Mucosa of descending colon (tissue), 3 donors: Measurements from ENCODE around the gene SLF2. TPM values are rescaled to one million over a fixed set of nuclear protein-coding genes. Genes with fewer than 3 reads are reported as not detected.

ENCODE experiments used
- ATAC-seq: fragments of 200-7000 bp; cut with Tn5 transposase; one replicate; pipeline ENCODE4 v1.9.1; 2020; ENCODE audit warnings: mild to moderate bottlenecking, moderate library complexity
- DNase-seq, 3 donors: peaks; one replicate each; pipeline ENCODE4 v3.0.0-alpha.2; 2020
- H3K36me3 ChIP-seq: fragments of 200-600 bp; one replicate; pipeline ENCODE4 v1.8.0; 2021; ENCODE audit warnings: low read depth, mild to moderate bottlenecking
- H3K4me1 ChIP-seq: fragments of 200-600 bp; one replicate; pipeline ENCODE4 v1.8.0; 2021; ENCODE audit warnings: low read depth, mild to moderate bottlenecking
- H3K4me3 ChIP-seq: fragments of 200-600 bp; one replicate; pipeline ENCODE4 v1.8.0; 2021; ENCODE audit warnings: mild to moderate bottlenecking
- H3K9me3 ChIP-seq: fragments of 200-600 bp; one replicate; pipeline ENCODE4 v1.8.0; 2021; ENCODE audit warnings: mild to moderate bottlenecking
- intact Hi-C, 2 donors: fragments of 100-400 bp; cut with DNase I in 1 of 2; cut with micrococcal nuclease in 1 of 2; formaldehyde crosslinking; loops; one replicate each; pipeline versions ENCODE4 v1.11.0 to v1.11.1; 2022; cut with DNase I, micrococcal nuclease
- total RNA-seq, 3 donors: library from RNA; stranded (reverse); fragmentation: NEBNext Ultra II Directional in 2 of 3; extraction: Animal tissue kit (Norgen Biotek cat#: 25700) in 2 of 3; gene quantifications; one replicate each; pipeline versions ENCODE4 v1.2.1 to v1.2.4, GENCODE V29; 2021 to 2023
- TF ChIP-seq, protein P1 (sequence below): fragments of 200-600 bp; IDR thresholded peaks from one replicate; pipeline ENCODE4 v1.8.0; 2022; ENCODE audit warnings: antibody characterized with exemption, mild to moderate bottlenecking
- donor health status: DM: no; HTN: no; CAD: no; lungs with moderate emphysema.
- donor health status: DM: no; HTN: no; CAD: no.
- donor health status: DM: no; HTN: yes; CAD: no.

Gene SLF2
- total RNA-seq, 3 donors from 2014 or later, result 23.0 to 31.1 (median 27.5) TPM

- Histone ChIP-seq H3K9me3 (no peaks in the 10 kb centered on the region), H3K4me1 (no peaks in the 10 kb centered on the region), H3K4me3 (no peak overlapping the region), H3K36me3 (peaks cover 9% of the 10 kb centered on the region)
- TF ChIP-seq, protein P1, sequence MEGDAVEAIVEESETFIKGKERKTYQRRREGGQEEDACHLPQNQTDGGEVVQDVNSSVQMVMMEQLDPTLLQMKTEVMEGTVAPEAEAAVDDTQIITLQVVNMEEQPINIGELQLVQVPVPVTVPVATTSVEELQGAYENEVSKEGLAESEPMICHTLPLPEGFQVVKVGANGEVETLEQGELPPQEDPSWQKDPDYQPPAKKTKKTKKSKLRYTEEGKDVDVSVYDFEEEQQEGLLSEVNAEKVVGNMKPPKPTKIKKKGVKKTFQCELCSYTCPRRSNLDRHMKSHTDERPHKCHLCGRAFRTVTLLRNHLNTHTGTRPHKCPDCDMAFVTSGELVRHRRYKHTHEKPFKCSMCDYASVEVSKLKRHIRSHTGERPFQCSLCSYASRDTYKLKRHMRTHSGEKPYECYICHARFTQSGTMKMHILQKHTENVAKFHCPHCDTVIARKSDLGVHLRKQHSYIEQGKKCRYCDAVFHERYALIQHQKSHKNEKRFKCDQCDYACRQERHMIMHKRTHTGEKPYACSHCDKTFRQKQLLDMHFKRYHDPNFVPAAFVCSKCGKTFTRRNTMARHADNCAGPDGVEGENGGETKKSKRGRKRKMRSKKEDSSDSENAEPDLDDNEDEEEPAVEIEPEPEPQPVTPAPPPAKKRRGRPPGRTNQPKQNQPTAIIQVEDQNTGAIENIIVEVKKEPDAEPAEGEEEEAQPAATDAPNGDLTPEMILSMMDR, result no peak
- intact Hi-C loops, result no loop called here
- no peak for ATAC-seq
- no peak for DNase-seq
Measured at GRCh38 chr10:100948916-100949315, 36.2 kb downstream of the SLF2 start.

DNA sequence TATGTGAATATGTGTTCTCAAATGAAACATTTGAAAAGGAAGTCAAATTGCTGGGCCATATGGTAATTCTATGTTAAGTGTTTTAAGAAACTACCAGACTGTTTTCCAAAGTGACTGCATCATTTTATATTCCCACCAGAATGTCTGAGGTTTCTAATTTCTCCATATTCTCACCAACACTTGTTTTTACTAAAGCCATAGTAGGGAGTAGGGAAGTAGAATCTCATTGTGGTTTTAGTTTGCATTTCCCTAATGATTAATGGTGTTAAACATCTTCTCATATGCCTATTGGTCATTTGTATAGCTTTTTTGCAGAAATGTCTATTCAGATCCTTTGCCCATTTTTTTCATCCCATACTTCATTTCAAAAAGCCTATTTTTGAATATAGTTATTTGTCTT, 47.5 kb downstream of the SLF2 start:
- no peaks in the 10 kb centered on the region for H3K36me3 ChIP-seq
- DNase-seq (no peak), ATAC-seq (no peak)
- H3K4me3 ChIP-seq, result no peak overlapping the region
- no peaks in the 10 kb centered on the region for H3K9me3 ChIP-seq
- TF ChIP-seq, protein P1, result no peak
- intact Hi-C loops, result no loop called here
- H3K4me1 ChIP-seq, result no peaks in the 10 kb centered on the region

DNA sequence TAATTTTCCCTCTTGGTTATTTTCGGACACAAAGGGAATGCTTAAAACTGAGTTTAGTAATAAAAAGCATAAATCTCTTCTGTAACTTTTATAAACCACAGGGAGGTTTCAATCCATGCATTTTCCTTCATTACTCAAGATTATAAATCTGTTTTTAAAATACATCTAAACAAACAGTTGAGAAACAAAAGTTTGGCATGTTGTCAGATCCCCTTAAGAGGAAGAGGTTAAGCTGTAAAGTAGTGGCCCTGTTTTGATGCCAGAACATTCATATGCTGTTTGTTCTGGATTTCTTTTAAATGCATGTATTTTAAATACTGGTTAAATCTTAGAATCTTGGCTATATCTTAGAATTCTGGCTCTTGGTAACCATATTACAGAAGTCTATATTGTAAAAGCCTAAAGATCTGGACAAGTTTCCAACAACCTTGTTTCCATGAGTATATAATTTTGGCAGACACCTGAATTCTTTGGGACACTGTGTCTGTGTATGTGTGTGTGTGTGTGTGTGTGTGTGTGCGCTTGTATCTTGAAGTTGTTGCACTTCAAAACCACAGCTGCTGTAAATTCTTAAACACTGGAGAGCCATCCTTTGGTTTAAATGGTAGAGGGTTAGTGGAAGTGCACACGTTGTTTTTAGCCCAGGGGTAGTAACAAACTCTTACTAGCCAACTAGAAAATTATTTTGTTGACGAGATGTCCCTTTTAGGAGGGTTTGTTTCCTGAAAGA, 49.8 kb downstream of the SLF2 start:
- H3K9me3 ChIP-seq, result no peaks in the 10 kb centered on the region
- peaks cover 10% of the 10 kb centered on the region for H3K4me1 ChIP-seq
- no peak for DNase-seq
- ATAC-seq, result no peak
- TF ChIP-seq, protein P1, result no peak
- no peak overlapping the region for H3K4me3 ChIP-seq
- intact Hi-C loops, result no loop called here
- no peaks in the 10 kb centered on the region for H3K36me3 ChIP-seq

DNA sequence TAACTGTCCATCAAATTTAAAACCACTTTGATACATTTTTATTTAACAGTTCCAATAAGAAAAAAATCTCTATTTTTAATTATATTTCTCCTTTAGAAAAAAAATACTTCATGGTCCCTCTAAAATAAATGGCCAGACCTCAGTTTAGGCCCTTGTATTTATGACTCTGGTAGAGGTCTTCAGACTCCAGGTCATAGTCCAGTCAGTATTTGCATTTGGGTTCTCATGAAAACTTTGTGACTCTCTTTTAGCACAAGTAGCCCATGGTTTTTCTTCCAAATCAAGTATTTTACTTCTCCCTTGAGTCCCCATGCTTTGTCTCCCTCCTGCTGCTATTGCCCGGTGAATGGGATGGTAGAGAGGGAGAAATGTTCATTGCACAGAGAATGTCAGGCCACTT, 51.1 kb downstream of the SLF2 start:
- intact Hi-C loops, result no loop called here
- DNase-seq, result no peak
- Histone ChIP-seq H3K9me3 (no peaks in the 10 kb centered on the region), H3K4me1 (peaks cover 17% of the 10 kb centered on the region), H3K4me3 (no peak overlapping the region), H3K36me3 (no peaks in the 10 kb centered on the region)
- ATAC-seq, result no peak
- TF ChIP-seq, protein P1, result no peak

- Histone ChIP-seq H3K9me3 (no peaks in the 10 kb centered on the region), H3K4me3 (no peak overlapping the region), H3K36me3 (no peaks in the 10 kb centered on the region), H3K4me1 (peaks cover 20% of the 10 kb centered on the region)
- intact Hi-C loops, result no loop called here
- no peak for ATAC-seq
- no peak for DNase-seq
- TF ChIP-seq, protein P1, result no peak
Measured at GRCh38 chr10:100965820-100966219, 53.1 kb downstream of the SLF2 start.
